ENCODE measurements around the gene MBD1.
"Not testable (repeated sequence)": the region's sequence is repeated elsewhere in the genome, so short reads cannot be mapped to it uniquely, and the experiment has no call there.

MBD1 gene

DNA sequence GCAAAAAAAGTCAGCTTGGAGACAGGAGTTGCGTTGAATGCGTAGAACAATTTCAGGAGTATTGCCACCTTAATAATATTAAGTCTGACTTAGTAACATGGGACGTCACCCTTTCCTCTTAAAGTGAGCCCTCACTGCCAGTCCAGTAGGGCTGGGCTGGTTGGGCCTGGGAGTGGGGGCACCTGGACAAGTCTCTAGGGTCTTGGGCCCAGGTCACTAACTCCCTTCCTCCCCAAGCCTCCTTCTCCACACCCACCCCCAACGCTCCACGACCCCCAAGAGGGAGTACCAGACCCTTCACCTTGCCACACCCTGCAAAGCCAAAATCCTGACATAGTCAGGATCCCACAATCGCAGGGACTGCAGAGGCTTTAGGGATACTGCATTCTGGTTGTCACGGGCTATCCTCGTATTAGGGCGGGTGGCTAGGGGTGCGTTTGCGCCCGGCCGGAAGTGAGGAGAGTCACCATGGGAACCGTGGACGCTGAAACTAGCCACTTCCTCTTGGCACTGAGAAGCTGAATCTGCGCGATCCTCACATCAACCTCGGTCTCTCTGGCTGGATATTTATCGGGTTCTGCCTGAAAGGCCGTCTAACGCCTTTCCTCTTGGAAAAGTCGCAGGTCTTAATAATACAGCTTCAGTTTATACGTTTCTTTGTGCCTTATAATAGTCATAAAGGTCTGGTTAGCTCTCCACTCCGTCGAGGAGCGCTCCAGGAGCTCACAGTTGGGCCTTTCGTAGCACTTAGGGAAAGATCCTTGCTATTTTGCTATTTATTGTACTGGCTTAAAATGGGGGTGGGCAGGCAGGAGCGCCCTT lies 16.5 kb upstream of the MBD1 start:
- TF ChIP-seq SPI1 (IDR thresholded peaks at IDR 0.05; ENCODE audit: borderline replicate concordance, low read depth) (peak; percentile 97), POLR2AphosphoS5 (IDR thresholded peaks at IDR 0.05; ENCODE audit: low read depth) (no peak), GABPA (IDR thresholded peaks at IDR 0.05; ENCODE audit: low read depth) (peak; percentile 87)
- TF ChIP-seq, protein P1, sequence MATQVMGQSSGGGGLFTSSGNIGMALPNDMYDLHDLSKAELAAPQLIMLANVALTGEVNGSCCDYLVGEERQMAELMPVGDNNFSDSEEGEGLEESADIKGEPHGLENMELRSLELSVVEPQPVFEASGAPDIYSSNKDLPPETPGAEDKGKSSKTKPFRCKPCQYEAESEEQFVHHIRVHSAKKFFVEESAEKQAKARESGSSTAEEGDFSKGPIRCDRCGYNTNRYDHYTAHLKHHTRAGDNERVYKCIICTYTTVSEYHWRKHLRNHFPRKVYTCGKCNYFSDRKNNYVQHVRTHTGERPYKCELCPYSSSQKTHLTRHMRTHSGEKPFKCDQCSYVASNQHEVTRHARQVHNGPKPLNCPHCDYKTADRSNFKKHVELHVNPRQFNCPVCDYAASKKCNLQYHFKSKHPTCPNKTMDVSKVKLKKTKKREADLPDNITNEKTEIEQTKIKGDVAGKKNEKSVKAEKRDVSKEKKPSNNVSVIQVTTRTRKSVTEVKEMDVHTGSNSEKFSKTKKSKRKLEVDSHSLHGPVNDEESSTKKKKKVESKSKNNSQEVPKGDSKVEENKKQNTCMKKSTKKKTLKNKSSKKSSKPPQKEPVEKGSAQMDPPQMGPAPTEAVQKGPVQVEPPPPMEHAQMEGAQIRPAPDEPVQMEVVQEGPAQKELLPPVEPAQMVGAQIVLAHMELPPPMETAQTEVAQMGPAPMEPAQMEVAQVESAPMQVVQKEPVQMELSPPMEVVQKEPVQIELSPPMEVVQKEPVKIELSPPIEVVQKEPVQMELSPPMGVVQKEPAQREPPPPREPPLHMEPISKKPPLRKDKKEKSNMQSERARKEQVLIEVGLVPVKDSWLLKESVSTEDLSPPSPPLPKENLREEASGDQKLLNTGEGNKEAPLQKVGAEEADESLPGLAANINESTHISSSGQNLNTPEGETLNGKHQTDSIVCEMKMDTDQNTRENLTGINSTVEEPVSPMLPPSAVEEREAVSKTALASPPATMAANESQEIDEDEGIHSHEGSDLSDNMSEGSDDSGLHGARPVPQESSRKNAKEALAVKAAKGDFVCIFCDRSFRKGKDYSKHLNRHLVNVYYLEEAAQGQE (IDR thresholded peaks at IDR 0.05; ENCODE audit: insufficient replicate concordance, low read depth): no peak
- TF ChIP-seq, protein P2, sequence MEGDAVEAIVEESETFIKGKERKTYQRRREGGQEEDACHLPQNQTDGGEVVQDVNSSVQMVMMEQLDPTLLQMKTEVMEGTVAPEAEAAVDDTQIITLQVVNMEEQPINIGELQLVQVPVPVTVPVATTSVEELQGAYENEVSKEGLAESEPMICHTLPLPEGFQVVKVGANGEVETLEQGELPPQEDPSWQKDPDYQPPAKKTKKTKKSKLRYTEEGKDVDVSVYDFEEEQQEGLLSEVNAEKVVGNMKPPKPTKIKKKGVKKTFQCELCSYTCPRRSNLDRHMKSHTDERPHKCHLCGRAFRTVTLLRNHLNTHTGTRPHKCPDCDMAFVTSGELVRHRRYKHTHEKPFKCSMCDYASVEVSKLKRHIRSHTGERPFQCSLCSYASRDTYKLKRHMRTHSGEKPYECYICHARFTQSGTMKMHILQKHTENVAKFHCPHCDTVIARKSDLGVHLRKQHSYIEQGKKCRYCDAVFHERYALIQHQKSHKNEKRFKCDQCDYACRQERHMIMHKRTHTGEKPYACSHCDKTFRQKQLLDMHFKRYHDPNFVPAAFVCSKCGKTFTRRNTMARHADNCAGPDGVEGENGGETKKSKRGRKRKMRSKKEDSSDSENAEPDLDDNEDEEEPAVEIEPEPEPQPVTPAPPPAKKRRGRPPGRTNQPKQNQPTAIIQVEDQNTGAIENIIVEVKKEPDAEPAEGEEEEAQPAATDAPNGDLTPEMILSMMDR (IDR thresholded peaks at IDR 0.05; ENCODE audit: insufficient read depth, low read length): no peak
- peak overlapping the region; percentile 47 for H3K27ac ChIP-seq (replicated peaks)
- H3K27me3 ChIP-seq (ENCODE audit: insufficient read depth, poor library complexity, severe bottlenecking): no peaks in the 10 kb centered on the region
- peak overlapping the region; percentile 13 for H3K4me3 ChIP-seq (replicated peaks; ENCODE audit: insufficient read depth, low read length)
- DNase-seq (ENCODE audit: low read depth in 1 of 2, low spot score in 1 of 2): peak; percentile 88 to 92

DNA sequence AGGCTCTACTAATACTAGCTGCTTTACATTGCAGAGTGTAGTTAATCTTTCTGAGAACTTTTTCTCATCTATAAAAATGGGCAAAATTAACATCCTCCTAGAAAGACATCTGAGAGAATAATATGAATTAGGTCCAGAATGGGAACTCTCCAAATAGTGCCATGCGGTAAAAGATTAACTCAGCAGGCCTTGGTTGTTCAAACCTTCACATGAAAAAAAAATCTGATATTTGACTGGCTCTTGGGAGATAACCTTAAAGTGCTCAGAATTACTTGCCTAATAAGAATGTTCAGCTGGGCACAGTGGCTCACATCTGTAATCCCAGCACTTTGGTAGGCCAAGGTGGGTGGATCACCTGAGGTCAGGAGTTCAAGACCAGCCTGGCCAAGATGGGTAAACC lies 11.7 kb upstream of the MBD1 start:
- Histone ChIP-seq H3K27ac (replicated peaks) (no peak overlapping the region), H3K4me3 (replicated peaks; ENCODE audit: insufficient read depth, low read length) (no peak overlapping the region), H3K27me3 (ENCODE audit: insufficient read depth, poor library complexity, severe bottlenecking) (no peaks in the 10 kb centered on the region)
- DNase-seq (ENCODE audit: low read depth in 1 of 2, low spot score in 1 of 2): no peak
- TF ChIP-seq GABPA (IDR thresholded peaks at IDR 0.05; ENCODE audit: low read depth): no peak
- TF ChIP-seq POLR2AphosphoS5 (IDR thresholded peaks at IDR 0.05; ENCODE audit: low read depth): no peak
- TF ChIP-seq, protein P2 (IDR thresholded peaks at IDR 0.05; ENCODE audit: insufficient read depth, low read length): no peak
- TF ChIP-seq, protein P1 (IDR thresholded peaks at IDR 0.05; ENCODE audit: insufficient replicate concordance, low read depth): no peak
- no peak for TF ChIP-seq SPI1 (IDR thresholded peaks at IDR 0.05; ENCODE audit: borderline replicate concordance, low read depth)

DNA sequence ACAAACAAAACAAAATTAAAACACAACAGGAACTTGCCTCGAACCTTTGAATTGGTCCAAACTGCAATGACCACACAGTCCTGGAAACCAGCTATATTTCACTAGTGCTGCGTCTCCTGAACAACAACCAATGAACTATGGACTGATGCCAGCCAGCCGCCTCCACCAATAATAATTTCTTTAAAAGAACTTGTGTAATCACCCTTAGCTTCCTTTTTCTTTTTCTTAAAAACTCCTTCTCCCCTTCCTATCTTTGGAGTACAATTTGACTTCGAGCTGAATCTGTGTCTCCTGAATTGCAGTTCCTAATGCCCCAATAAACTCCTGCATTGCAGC lies 7.8 kb upstream of the MBD1 start:
- peak in 1 of 2 experiments; percentile 78 for DNase-seq (ENCODE audit: low read depth in 1 of 2, low spot score in 1 of 2)
- Histone ChIP-seq H3K27ac (replicated peaks) (peak overlapping the region; percentile 38), H3K4me3 (replicated peaks; ENCODE audit: insufficient read depth, low read length) (no peak overlapping the region), H3K27me3 (ENCODE audit: insufficient read depth, poor library complexity, severe bottlenecking) (no peaks in the 10 kb centered on the region)
- no peak for TF ChIP-seq GABPA (IDR thresholded peaks at IDR 0.05; ENCODE audit: low read depth)

DNA sequence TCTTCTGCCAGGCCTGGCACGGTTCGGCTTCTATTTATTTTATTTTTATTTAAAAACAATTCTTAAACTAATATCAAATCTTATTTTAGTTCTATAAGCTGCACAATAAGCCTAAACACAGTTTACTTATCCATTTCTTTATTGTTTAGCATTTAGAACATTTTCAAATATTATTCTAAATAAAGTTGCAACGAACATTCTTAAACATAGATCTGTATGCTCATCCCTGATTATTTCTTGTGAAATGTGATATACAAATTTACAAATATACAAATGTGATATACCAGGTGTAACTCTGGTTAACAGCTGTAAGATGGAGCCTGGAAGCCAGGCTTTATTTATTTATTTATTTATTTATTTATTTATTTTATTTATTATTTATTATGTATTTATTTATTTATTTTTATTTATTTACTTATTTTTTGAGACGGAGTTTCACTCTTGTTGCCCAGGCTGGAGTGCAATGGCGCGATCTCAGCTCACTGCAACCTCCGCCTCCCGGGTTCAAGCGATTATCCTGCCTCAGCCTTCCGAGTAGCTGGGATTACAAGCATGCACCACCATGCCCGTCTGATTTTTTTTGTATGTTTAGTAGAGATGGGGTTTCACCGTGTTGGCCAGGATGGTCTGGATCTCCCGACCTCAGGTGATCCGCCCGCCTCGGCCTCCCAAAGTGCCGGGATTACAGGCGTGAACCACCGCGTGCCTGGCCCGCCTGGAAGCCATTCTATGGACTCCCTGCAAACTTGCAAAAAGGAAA lies 7.2 kb upstream of the MBD1 start:
- H3K27ac ChIP-seq (replicated peaks): peak overlapping the region; percentile 86
- not testable (repeated sequence) for H3K27me3 ChIP-seq (ENCODE audit: insufficient read depth, poor library complexity, severe bottlenecking); DNase-seq (ENCODE audit: low read depth in 1 of 2, low spot score in 1 of 2)
- H3K4me3 ChIP-seq (replicated peaks; ENCODE audit: insufficient read depth, low read length): peak overlapping the region; percentile 85

Data from HL-60 (cell line).